ENCODE measurements around the gene MTPN.
A peak's percentile ranks its signal among the peaks of the same experiment; 100 is the strongest.

MTPN gene

GRCh38 chr7:135977007-135977741, at the start of gene MTPN:
Gene MTPN, minus strand, starts transcription at chr7:135977359. Its CDS starts 259 bp downstream, at chr7:135977100.
- DNase-seq (ENCODE audit: low spot score), result peak; percentile 98

DNA sequence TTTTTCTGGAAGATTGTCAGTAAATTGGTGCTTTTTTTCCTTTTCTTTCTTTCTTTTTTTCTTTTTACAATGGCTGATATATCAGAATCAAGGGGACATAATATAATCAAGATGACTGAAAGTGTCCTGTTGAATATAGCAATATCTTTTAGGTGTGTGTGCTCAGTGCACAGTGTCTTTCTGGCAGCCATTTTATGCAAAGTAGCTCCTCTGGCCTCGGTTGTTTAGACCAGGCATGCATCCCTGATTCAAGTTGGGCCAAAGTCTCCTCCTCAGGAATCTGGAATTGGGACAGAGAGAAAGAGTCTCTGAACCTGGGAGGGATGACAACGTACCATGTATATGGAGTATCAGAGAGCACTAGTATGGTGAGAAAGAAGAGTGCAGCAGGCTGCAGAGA, 49.0 kb upstream of the MTPN start:
- no peak for DNase-seq (ENCODE audit: low spot score)

GRCh38 chr7:136023134-136023869, 46.1 kb upstream of the MTPN start:
- no peak for DNase-seq (ENCODE audit: low spot score)

- no peak for DNase-seq (ENCODE audit: low spot score)
Observed at GRCh38 chr7:136020556-136020955, 43.4 kb upstream of the MTPN start.

- DNase-seq (ENCODE audit: low spot score), result no peak
Observed at GRCh38 chr7:136018104-136018503, 40.9 kb upstream of the MTPN start.

- no peak for DNase-seq (ENCODE audit: low spot score)
Observed at GRCh38 chr7:136016649-136017395, 39.7 kb upstream of the MTPN start.

DNA sequence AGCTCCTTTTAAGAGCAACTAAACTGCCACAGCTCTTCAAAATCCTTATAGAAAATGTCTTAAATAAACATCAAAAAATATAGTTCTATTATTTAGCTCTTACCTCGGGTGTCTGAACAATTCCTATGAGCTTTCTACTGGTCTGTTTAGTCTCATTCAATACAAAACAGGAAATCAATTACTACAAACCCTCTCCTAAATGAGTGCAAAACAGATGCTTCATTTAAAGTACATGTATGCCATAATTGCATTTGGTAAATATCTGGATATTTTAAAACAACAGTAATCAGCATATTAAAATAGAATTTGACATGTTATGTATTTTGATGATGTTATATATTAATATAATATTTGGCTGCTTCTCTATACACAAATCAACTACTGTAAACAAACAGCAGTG, 38.5 kb upstream of the MTPN start:
- DNase-seq (ENCODE audit: low spot score), result no peak

GRCh38 chr7:136014659-136015058, 37.5 kb upstream of the MTPN start:
- DNase-seq (ENCODE audit: low spot score), result no peak

- DNase-seq (ENCODE audit: low spot score), result no peak
Observed at GRCh38 chr7:136012238-136012637, 35.1 kb upstream of the MTPN start.

DNA sequence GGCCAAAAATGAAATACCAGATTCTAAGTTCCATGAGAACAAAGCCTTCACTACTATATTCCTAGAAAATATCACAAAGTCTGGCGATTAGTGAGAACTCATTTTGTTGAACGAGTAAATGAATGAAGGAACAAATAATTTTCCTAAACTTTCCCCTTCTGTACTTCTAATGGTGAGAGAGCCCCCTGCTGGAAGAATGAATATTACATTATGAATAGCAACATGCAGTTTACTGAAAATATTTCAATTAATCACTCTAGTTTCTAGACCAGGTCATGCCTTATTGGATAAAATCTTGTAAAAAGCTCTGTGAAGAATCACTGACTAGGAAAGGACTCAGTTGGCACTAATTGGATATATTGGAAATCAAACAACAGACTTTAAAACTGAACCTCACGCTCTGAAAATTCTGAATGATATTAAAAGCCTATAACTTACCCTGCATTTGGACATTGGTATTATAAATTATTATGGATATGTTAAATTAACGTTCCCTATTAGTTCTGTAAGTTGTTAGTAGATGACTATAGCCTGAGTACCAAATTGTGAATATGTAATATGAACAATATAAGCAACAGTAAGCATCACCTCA, 32.4 kb upstream of the MTPN start:
- DNase-seq (ENCODE audit: low spot score), result peak; percentile 59

DNA sequence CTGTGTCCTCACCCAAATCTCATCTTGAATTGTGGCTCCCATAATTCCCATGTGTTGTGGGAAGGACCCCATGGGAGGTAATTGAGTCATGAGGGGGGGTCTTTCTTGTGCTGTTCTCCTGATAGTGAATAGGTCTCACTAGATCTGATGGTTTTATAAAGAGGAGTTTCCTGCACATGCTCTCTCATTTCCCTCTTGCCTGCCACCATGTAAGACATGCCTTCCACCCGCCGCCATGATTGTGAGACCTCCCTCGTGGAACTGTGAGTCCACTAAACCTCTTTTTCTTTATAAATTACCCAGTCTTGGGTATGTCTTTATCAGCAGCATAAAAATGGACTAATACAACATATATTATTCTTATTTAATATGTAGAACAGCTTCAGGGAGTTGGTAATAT, 29.0 kb upstream of the MTPN start:
- no peak for DNase-seq (ENCODE audit: low spot score)

GRCh38 chr7:136004083-136004482, 26.9 kb upstream of the MTPN start:
- DNase-seq (ENCODE audit: low spot score), result no peak

- no peak for DNase-seq (ENCODE audit: low spot score)
Observed at GRCh38 chr7:136002802-136003201, 25.6 kb upstream of the MTPN start.

GRCh38 chr7:136000288-136000913, 23.2 kb upstream of the MTPN start:
- DNase-seq (ENCODE audit: low spot score), result no peak

DNA sequence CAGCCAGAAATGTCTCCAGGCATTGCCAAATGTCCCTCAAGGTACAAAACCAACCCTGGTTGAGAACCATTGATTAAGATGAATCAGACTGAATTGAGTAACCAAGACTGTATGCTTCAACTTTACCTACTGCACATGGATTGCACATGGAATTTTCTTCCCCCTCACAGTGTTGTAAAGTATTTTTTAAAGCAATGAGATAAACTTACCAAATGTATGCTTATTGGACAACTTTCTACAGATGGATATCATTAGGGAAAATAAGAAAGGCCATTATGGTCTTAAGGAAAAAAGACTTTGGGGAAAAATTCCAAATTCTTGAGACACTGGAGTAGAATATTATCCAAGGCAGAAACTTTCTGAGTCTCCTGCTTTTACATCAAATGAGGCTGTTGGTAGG, 20.9 kb upstream of the MTPN start:
- no peak for DNase-seq (ENCODE audit: low spot score)

DNA sequence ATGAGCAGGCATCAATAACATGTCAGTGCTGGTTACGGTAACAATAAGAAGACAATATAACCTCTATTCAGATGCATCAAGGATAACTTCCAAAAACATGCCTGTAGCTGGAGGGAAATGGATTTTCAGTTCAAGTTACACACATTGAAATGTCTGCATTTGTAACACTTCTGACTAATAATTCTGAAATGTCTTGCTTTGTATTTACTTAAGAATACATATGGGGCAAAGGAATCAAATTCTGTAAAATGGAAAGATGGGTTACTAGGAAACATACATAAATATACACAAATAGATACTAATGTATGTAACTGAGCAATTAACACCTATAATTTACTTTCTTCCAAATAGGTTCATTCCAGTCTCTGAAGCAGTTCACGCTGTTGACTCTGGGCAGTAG, 18.6 kb upstream of the MTPN start:
- no peak for DNase-seq (ENCODE audit: low spot score)

DNA sequence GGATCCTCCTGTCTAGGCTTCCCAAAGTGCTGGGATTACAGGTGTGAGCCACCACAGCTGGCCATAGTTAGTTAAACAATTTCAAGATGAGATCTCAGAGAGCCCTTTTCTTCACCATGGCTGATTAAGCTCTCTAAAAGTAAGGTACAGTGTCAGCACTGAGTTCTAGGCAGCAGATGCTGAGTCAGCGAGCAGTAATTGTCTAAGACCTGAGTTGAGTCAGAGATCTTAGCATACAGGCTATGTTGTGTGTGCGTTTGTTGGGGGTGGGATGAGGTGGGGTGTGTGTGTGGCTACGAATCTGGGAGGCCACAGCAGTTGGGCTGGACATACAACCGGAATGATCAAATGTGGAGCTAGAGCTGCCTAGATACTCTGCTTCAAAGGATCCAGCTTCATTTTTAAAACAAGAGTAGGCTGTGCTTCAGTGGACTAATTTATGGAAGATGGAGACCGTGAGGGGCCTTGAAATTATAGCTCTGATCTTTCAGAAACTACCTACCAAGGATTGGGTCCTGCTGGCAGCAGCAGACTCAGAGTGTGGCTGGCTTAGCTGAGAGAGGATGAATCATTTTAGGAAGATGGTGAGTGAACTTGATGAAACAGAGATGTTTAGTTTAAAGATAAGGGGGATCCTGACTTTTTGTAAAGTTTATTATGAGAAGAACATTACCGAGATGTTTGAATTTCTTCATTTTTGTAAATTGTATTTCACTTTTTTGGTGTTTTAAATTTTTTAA, 17.5 kb upstream of the MTPN start:
- peak; percentile 46 for DNase-seq (ENCODE audit: low spot score)

GRCh38 chr7:135993950-135994349, 16.8 kb upstream of the MTPN start:
- DNase-seq (ENCODE audit: low spot score), result no peak

DNA sequence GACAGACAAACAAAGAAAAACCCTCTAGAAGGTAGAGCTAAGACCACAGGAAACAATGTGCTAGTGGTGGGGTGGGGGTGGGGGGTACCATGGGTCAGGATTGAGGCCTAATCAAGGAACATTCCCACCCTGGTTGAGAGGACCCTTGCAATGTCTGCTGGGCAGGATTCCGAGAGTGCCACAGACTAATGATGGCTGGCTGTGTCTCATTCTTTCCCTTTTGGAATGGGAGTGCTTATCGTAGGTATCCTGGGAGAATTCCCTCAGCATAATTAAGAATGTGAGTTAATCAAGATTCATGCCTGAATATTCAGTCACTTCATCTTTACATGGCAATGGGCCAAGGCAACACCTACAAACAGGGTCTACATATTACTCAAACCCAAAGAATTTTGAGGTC, 14.7 kb upstream of the MTPN start:
- DNase-seq (ENCODE audit: low spot score), result no peak

GRCh38 chr7:135991322-135991721, 14.2 kb upstream of the MTPN start:
- DNase-seq (ENCODE audit: low spot score), result no peak

DNA sequence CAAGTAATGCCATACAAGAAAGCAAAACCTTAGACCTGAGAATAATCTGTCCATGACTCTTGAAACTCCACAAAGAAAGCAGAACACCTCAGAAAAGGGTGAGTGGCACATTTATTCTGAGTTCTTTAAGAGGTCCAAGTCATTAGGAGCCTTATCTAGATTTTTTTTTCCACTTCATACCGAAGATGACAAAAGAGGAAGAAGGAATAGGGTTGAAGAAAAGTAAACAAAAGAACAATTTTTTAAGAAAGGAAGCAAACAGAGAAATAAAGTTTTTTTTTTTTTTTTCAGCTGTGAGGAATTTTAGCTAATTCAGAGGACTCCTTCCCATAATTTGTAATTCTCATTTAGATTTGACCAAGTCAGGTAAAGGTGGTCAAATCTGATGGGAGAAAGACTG, 13.1 kb upstream of the MTPN start:
- no peak for DNase-seq (ENCODE audit: low spot score)
